GM19328 (cell line): ENCODE data around the gene PRLR.

ENCODE experiments used
- ATAC-seq: cut with Tn5 transposase; IDR thresholded peaks from one replicate; pipeline ENCODE4 v1.9.1; 2021; ENCODE audit warnings: mild to moderate bottlenecking, moderate library complexity; ENCODE audit not compliant: unreplicated experiment

The PRLR gene

DNA sequence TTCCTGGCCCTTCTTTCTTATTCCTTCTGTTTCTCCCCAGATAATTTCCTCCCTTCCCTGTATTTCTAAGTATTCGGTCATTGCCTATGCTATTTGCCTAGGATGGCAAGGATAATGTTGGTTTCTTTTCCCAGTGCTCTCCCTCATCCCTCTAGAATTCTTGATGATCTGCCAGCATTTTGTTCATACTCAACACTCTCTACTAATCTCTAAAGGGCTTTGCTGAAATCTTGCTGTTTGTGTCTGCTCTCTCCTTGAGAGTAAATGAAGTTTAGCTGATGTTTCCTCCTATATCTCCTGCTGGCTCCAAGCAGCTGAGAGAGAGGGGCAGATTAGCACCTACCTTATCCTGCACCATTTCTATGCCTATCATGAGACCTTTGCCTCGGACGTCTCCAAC, 220.6 kb downstream of the PRLR start:
- ATAC-seq: no peak

GRCh38 chr5:35009019-35009418, 221.3 kb downstream of the PRLR start:
- no peak for ATAC-seq

DNA sequence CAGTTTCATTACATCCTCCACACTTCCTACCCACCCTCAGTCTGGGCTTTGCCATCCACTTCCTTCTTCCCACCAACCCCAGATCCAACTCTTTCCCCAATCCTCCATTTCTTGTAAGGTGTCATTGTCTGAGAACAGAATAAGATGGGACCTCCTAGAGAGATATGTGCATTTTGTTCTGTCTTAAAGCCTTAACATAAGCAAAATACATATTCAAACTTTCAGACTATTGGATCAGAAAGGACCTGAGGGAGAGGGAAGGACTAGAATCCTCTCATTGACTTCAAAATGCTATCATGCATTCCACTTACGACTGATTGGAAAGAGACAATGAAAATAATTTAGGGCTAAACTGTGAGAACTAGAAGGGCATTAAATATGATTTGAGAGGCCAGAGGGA, 225.5 kb downstream of the PRLR start:
- no peak for ATAC-seq

DNA sequence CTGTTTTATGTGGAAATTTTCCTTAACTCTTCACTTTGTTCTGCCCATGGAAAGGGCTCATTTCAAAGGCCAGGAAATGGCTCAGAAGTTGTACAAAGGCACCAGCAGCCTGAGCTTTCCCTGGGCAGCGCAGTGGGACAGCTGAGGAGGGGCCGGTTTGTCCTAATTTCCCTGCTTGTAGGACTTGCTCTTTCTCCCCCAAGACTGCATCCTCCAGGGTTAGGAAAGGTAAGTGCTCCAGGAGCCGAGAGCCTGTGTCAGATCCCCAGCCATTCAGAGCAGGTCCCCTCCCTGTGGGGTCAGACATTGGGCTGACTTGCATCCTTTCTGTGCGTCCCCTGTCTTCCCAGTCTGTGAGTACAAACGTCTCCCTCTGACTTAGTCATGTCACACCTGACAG, 226.1 kb downstream of the PRLR start:
- ATAC-seq: no peak

GRCh38 chr5:35003018-35003957, 227.0 kb downstream of the PRLR start:
- peak; percentile 83 for ATAC-seq

DNA sequence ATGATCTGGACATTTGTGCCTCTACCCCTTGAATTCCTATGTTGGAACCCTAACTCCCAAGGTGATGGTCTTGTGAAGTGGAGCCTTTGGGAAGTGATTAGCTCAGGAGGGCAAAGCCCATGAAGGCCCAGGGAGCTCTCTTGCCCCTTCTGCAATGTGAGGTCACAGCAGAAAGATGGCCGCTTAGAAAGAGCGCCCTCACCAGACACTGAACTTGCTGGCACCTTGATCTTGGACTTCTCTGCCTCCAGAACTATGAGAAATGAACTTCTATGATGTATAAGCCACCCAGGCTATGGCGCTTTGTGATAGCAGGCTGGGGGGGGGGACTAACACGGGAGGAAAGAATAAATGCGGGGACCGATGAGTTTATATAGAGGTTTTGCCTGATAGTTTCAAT, 227.8 kb downstream of the PRLR start:
- no peak for ATAC-seq

DNA sequence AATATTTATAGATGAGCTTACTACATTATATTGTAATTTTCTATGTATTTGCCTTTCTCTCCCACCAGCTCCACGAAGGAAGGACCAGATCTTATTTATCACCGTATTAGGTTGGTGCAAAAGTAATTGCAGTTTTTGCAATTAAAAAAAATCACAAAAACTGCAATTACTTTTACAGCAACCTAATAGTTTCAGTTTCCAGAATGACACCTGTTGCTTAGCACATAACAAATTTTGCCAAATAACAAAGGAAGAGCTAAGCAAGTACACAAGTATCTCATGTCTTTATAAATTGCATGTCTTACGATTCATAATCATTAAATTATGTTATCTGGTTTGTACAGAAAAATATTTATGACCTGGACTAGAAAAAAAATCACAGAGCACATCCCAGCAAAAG, 228.4 kb downstream of the PRLR start:
- no peak for ATAC-seq
